Measurements from ENCODE around the gene PDCD4.

PDCD4 gene

DNA sequence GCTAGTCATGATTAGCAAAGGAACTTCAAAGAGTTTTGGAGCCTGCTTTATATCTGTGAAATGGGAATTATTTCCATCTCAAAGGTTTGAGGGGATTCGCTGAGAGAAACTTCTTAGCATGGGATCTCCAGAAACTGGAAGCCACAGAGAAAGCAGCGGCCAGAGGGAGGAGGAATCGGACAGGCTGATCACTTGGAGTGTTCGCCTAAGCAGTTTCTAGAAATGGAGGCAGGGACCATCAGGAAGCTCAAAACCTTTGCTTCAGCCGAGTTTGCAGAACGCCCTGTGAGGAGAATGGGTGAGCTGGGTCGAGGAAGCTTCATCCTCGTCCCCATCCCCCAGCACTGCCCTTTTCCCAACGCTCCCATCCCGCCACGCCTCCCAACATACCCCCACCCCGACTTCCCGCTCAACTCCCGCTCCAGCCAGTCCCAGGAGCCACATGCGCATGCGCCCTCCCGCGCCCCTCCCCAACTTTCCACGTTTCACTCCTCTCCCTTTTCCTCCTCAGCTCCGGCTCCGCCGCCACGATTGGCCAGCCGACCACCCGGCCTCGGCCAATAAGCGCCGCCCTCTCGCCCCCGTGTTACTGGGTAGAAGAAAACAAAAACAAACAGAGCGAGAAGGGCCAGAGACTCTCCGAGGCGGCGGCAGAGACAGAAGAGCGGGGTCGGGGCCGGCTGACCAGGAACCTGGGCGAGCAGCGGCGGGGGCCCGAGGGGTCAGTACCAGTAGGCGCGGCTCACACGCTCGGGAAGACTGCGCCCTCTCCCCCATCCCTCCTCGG is at the start of gene PDCD4:
TSS of gene PDCD4 (plus strand) at position 631 of the 787 bp plus-strand sequence. CDS start 4,100 bp downstream, outside the sequence.
- peak; percentile 78 for DNase-seq

DNA sequence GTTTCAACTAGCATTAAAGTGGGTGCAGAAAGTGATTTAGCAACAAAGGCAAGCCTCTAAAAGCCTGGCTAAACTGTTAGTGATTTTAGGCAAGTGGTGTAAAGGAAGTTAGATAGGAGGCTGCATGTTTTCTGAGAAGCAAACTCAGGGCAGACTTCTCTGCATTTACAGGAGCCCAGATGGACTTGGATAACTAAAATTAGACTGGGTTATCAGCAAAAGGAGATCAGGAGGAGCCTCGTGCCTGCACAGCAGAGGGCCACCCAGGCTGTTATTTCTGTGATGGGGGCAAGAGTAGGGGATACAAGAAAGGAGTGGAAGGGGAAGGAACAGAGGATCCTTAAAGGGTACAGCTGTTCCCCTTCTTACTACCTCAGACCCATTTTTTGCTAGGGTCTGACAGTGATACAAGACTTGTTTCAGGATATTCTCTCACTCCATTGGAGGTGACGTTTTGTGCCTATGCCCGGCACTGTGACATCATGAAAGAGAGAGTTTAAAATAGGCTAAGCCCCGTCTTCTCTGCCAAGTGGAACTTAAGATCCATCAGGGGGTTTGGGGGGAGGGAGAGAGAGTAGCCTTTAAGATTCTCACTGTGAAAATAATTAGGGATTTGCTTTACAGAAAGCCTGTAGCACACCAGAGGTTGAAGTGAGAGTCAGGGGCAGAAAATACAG is 49.6 kb upstream of the PDCD4 start:
- no peak for DNase-seq

GRCh38 chr10:110822712-110823311 is 48.9 kb upstream of the PDCD4 start:
- no peak for DNase-seq

DNA sequence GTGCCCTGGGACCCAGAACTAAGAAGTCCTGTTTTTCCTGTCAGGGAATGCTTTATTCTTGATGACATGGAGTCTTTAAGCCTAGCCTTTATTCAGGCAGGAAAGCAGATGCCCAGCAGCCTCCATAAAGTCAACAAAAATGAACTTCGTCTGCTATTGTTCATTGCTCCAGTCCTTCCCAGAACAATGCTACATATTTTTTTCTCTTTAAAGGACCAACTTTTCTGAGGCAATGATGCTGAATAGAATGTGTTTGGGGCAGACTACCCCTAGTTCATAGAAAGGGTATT is 47.6 kb upstream of the PDCD4 start:
- no peak for DNase-seq

DNA sequence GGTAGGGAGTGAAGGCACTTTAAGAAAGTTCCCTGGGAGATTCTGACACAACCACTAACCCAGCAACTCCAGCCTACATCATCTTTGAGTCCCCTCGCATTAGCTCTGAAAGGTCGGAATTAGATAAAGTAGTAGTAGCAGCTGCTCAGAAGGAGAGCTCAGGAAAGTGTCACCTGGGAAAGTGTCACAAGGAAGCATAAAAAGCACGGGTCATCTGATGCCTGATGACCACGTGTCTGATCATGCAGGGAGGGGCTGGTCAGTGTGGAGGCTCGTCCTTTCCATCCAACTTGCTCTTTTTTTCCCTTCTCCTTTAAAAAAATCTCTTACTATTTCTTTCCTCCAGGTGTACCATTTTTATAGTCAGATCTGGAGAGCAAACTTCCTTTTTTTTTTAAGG is 47.1 kb upstream of the PDCD4 start:
- DNase-seq, result no peak

- no peak for DNase-seq
Observed at GRCh38 chr10:110825508-110825907, 46.2 kb upstream of the PDCD4 start.

GRCh38 chr10:110827410-110827809 is 44.3 kb upstream of the PDCD4 start:
- DNase-seq, result no peak

GRCh38 chr10:110827875-110828274 is 43.9 kb upstream of the PDCD4 start:
- no peak for DNase-seq

DNA sequence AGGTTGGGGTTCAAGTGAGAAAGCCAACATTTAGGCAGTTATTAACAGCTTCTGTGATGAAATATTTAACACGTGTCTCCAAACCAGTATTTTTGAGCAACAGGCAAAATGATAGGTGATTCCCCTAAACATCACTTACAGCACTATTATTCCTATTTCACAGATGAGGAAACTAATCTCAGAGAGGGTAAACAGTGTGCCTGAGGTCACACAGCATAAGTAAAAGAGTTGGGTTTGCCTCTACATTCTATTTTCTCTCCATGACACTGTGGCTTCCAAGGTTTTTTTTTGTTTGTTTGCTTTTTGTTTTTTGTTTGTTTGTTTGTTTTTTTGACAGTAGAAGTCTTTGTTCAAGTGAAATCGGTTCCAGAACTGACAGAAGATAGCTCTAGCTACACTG is 43.2 kb upstream of the PDCD4 start:
- DNase-seq, result no peak

DNA sequence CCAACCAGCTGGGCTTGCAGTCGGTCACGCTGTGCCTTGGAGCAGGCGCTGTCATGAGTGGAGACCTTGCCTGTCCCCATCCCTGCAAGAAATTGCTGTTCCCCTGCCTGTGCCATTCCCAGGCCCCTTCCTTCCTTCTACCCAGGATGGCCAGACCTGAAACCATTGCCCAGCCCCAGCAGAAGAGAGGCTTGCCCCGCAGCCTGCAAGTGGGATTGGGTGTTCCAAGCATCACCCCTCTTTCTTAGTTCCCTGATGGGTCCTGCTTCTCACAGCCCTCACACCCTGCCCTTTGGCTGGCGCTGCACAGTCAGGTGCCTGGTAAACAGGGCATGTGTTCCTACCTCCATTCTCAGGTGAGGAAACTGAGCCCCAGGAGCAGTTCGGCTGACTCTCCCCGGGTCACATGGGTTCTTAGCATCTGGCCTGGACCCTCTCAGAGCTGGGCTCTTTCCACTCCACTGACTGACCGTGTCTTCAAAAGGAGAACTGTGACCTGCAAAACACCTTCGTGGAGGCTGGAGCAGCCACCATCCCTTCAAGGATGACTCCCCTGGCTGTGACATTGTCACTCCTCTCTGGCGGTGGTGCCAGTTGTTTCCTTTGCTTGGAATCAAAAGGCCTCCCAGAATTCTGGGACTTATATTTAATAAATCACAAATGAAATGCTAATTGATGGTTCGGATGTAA is 41.9 kb upstream of the PDCD4 start:
- DNase-seq, result no peak

GRCh38 chr10:110833234-110833940 is 38.3 kb upstream of the PDCD4 start:
- DNase-seq, result no peak

GRCh38 chr10:110833941-110834628 is 37.6 kb upstream of the PDCD4 start:
- no peak for DNase-seq

DNA sequence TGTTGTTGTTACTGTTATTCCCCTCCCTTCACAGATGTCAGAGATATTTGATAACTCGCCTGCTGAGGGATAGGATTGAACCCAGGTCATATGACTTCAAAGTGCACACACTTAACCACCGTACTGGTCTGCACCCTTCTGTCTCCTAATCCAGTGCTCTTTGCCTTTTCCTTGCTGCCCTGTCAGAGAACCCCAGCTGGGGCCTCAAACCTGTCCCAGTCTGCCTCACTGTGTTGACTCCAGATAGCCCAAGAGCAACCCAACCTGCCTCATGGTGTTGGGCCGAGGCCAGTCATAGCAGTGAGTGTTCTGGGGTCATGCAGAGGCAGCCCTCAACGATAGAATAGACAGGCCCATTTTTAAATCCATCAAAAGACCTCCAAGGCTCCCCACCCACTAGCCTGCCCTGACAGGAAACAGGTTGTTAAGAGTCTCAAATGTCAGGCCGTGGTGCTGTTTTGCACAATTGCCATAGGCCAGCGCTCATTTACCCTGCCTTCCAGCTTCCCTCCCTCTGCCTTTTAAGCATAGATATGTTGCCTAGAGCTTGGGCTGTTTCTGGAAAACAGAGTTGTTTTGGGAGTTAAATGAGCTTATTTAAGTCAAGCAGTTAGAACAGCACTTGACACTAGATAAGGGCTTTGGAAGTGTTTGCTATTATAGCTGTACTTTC is 37.0 kb upstream of the PDCD4 start:
- DNase-seq, result no peak

- no peak for DNase-seq
Observed at GRCh38 chr10:110835841-110836240, 35.9 kb upstream of the PDCD4 start.

DNA sequence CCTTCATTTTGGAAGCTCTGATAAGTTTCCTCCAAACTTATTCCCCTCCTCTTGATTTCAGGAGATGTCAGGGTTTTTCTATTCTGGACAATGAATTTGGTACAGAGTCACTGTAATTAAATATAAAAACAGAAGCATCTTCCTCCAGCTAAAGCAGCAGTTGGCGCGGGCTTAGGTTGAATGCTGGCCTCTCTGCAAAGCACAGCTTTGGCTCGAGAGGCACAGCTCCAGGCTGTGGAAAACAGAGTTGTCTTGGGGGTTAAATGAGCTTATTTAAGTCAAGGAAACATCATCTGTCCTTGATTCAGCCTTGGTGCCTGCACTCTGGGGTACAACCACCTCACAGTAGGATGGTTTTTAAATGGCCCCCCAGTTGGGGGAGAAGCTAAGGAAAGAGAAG is 35.0 kb upstream of the PDCD4 start:
- no peak for DNase-seq

- no peak for DNase-seq
Observed at GRCh38 chr10:110837418-110838171, 34.1 kb upstream of the PDCD4 start.

DNA sequence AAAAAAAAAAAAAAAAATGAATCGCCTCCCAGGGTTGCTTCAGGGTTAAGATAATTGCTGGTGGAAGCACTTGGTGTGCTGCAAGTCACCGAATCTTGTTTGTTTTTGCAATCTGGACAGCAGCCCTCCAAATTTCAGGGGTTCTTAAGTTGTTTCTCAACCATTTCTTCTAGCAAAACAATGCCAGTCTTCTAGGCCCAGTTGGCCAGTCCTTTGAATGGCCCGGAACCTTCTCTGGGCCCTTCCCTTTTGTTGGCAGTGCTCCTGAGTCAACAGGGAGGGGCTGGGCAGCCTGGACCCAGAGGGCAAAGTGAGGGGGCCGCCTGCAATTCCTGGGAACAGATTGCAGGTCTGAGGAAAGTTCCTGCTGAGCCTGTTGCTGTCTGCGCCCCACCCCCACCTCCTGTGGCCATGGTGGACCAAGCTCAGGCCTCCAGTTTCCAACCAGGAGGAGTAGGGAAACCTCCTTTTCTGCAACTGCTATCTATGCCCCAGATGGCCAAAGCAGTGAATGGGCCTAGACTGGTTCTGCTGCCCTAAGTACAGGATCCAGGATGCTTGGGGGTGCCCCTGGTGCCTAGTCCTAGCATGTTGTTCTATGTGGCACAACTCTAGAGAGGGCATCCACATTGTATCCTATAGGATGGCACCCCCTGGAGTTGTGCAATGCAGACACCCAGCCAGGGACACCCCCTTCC is 31.4 kb upstream of the PDCD4 start:
- no peak for DNase-seq

- DNase-seq, result no peak
Observed at GRCh38 chr10:110840923-110841428, 30.8 kb upstream of the PDCD4 start.

- DNase-seq, result no peak
Observed at GRCh38 chr10:110841767-110842267, 29.9 kb upstream of the PDCD4 start.

DNA sequence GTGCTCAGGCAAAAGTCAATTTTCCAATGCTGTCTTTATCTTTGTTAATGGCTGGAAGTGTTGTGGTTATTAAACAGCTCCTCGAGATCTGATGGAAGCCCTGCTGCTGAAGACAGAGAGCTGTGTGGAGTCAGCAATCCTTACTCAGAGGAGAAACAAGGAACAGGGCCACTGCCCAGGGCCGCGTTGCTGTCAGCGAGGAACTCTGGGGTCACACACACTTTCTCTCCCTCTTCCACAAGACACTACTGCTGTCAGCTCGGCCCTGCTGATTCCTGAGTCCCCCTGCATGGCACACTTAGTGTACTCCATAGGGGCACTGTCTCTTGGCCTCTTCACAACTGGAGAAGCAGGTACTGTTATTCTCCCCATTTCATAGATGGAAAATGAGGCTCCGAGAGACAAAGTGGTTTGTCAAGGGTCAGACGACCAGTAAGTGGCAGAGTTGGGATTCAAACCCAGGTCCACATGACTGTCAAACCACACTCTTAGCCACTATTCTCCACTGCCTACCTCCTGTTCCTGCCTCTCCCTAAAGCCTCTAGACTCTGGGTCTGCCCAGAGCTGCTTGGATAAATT is 29.3 kb upstream of the PDCD4 start:
- DNase-seq, result no peak

All from NCI-H1417 treated with DMSO at 0.1 percent for 48 hours (cell line).